Measurements from ENCODE around the gene CIZ1. TPM values are rescaled to one million over a fixed set of nuclear protein-coding genes. Genes with fewer than 3 reads are reported as not detected.
A peak's percentile ranks its signal among the peaks of the same experiment; 100 is the strongest.
"Not testable (repeated sequence)": the region's sequence is repeated elsewhere in the genome, so short reads cannot be mapped to it uniquely, and the experiment has no call there.

Gene CIZ1
- total RNA-seq, 1 experiment from 2014 or later: 104 TPM

DNA sequence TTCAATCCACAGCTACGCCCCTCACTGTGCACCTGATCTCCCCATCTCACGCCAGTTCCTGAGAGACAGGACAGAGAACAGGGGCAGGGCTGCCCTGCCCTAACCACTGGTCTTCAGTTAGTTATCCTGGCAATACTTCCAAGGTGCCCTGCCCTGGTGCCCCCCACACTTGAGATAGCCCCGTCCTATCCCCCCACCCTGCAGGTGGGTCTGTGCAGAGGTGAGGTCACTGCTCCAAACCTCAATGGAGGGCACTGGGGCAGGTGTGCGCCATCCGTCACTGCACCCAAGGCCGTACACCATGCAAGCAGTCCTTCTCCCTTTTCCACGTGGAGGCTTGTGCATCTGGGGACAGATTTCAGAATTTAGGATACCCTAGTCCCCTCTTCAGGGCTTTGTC lies 60.7 kb downstream of the CIZ1 start:
- not testable (repeated sequence) for H4K5ac ChIP-seq (ENCODE audit: insufficient read length, low read depth, low read length); DNase-seq; H3K18ac ChIP-seq (ENCODE audit: insufficient read length, low read depth, low read length); H3K23ac ChIP-seq (ENCODE audit: insufficient read length, low read depth, low read length); H3T11ph ChIP-seq (ENCODE audit: low read length); H2BK15ac ChIP-seq (ENCODE audit: low read depth, low read length); H2BK12ac ChIP-seq (ENCODE audit: insufficient read length, low read depth, low read length); H2BK20ac ChIP-seq (ENCODE audit: low read depth, low read length, poor library complexity, severe bottlenecking); H4K20me1 ChIP-seq (ENCODE audit: control insufficient read depth, insufficient read depth, insufficient read length); H3K27me3 ChIP-seq (ENCODE audit: insufficient read depth, low read length); H3K4me2 ChIP-seq (ENCODE audit: insufficient read depth, insufficient read length, low read length); H3K9me3 ChIP-seq (ENCODE audit: control insufficient read depth, low read depth, low read length); H3K4ac ChIP-seq (ENCODE audit: low read depth, low read length); H3K4me1 ChIP-seq (ENCODE audit: insufficient read depth, low read length); H4K91ac ChIP-seq (ENCODE audit: insufficient read length, low read depth, low read length); H4K8ac ChIP-seq (replicated peaks; ENCODE audit: insufficient read length, low read depth, low read length); H3K79me2 ChIP-seq (ENCODE audit: insufficient read depth, low read length); H3K27ac ChIP-seq (ENCODE audit: insufficient read length, low read depth, low read length); H2BK5ac ChIP-seq (ENCODE audit: insufficient read length, low read length); H3K14ac ChIP-seq (ENCODE audit: insufficient read depth, low read length); H3K56ac ChIP-seq (ENCODE audit: insufficient read length, low read depth, low read length); H3K27ac Mint-ChIP-seq; H2AFZ ChIP-seq (ENCODE audit: low read length); H2AK5ac ChIP-seq (ENCODE audit: insufficient read length, low read length); H2BK120ac ChIP-seq (ENCODE audit: low read depth, low read length, poor library complexity, severe bottlenecking); H3K79me1 ChIP-seq (ENCODE audit: insufficient read depth, low read depth, low read length, poor library complexity, severe bottlenecking); H3K9ac ChIP-seq (ENCODE audit: extremely low read depth, insufficient read length, low read length)
- WGBS (ENCODE audit: extremely low coverage, insufficient read length, low lambda C conversion rate): no CpG with 5 or more reads among the region's 7 CpGs
- peaks cover 7 to 12% of the 10 kb centered on the region in 2 experiments for H3K4me1 Mint-ChIP-seq
- peaks cover 9 to 12% of the 10 kb centered on the region in 2 experiments for H3K9me3 Mint-ChIP-seq
- H3K4me3 Mint-ChIP-seq: peak overlapping the region in 1 of 2 experiments; percentile 42; a peak in 1 of 5 replicates
- H3K27me3 Mint-ChIP-seq (ENCODE audit: low read depth): peaks cover 60% of the 10 kb centered on the region
- H3K36me3 Mint-ChIP-seq (ENCODE audit: insufficient read depth in 1 of 3, low read depth in 3 of 3): peaks cover 0 to 11% (median 9%) of the 10 kb centered on the region in 3 experiments; a peak in 4 of 7 replicates
- peaks cover 12% of the 10 kb centered on the region for H3K23me2 ChIP-seq (ENCODE audit: insufficient read length, low read depth, low read length, poor library complexity, severe bottlenecking)

All from H9 (cell line).